HG02840 (cell line): ENCODE results near the gene TRAP1.
"Not testable (repeated sequence)": the region's sequence is repeated elsewhere in the genome, so short reads cannot be mapped to it uniquely, and the experiment has no call there.

Experiments used
- ATAC-seq: cut with Tn5 transposase; IDR thresholded peaks from one replicate; pipeline ENCODE4 v1.9.1; 2021; ENCODE audit warnings: mild to moderate bottlenecking, moderate library complexity, moderate number of reproducible peaks; ENCODE audit not compliant: unreplicated experiment, low FRiP score

The TRAP1 gene

GRCh38 chr16:3715430-3715829 lies 1.9 kb downstream of the TRAP1 start:
- ATAC-seq = no peak

GRCh38 chr16:3714378-3714777 lies 2.9 kb downstream of the TRAP1 start:
- ATAC-seq = not testable (repeated sequence)

GRCh38 chr16:3713587-3714242 lies 3.6 kb downstream of the TRAP1 start:
- ATAC-seq = no peak

- no peak for ATAC-seq
Measured at GRCh38 chr16:3712861-3713372, 4.4 kb downstream of the TRAP1 start.

GRCh38 chr16:3706253-3707012 lies 10.9 kb downstream of the TRAP1 start:
- ATAC-seq = no peak

GRCh38 chr16:3702082-3702481 lies 15.2 kb downstream of the TRAP1 start:
- ATAC-seq = no peak

- ATAC-seq = no peak
Measured at GRCh38 chr16:3701531-3701930, 15.8 kb downstream of the TRAP1 start.

- no peak for ATAC-seq
Measured at GRCh38 chr16:3698941-3699340, 18.4 kb downstream of the TRAP1 start.

- ATAC-seq = no peak
Measured at GRCh38 chr16:3696425-3697218, 20.7 kb downstream of the TRAP1 start.

- ATAC-seq = no peak
Measured at GRCh38 chr16:3695610-3696369, 21.5 kb downstream of the TRAP1 start.

GRCh38 chr16:3694051-3694450 lies 23.3 kb downstream of the TRAP1 start:
- ATAC-seq = no peak

GRCh38 chr16:3691761-3692160 lies 25.6 kb downstream of the TRAP1 start:
- no peak for ATAC-seq

GRCh38 chr16:3690980-3691720 lies 26.2 kb downstream of the TRAP1 start:
- no peak for ATAC-seq

GRCh38 chr16:3690470-3690928 lies 26.8 kb downstream of the TRAP1 start:
- peak; percentile 71 for ATAC-seq

GRCh38 chr16:3689731-3690130 lies 27.6 kb downstream of the TRAP1 start:
- ATAC-seq = no peak

GRCh38 chr16:3687792-3688191 lies 29.5 kb downstream of the TRAP1 start:
- no peak for ATAC-seq

- no peak for ATAC-seq
Measured at GRCh38 chr16:3687021-3687420, 30.3 kb downstream of the TRAP1 start.

GRCh38 chr16:3681206-3681605 lies 36.1 kb downstream of the TRAP1 start:
- ATAC-seq = no peak

- no peak for ATAC-seq
Measured at GRCh38 chr16:3677994-3678393, 39.3 kb downstream of the TRAP1 start.
